OCI-LY7 (cell line): Measurements from ENCODE around the gene FHDC1. TPM values are rescaled to one million over a fixed set of nuclear protein-coding genes. Genes with fewer than 3 reads are reported as not detected.

ENCODE experiments used
- BruUV-seq: library from RNA; stranded (reverse); fragments of 400-500 nt; replicated peaks from 2 replicates; lab custom pipeline; 2021; lab: Mats Ljungman, UMichigan
- CTCF ChIA-PET: fragments of 300-600 bp; sonication (Branson Sonifier 250); formaldehyde crosslinking; loops from one replicate; lab custom pipeline; 2022; ENCODE audit warnings: antibody characterized with exemption; ENCODE audit not compliant: unreplicated experiment; lab: Charles Lee
- POLR2A ChIA-PET: fragments of 300-600 bp; sonication (Branson Sonifier 250); formaldehyde crosslinking; loops from one replicate; lab custom pipeline; 2022; ENCODE audit warnings: antibody characterized with exemption; lab: Charles Lee
- DNase-seq: peaks from one replicate; pipeline ENCODE4 v3.0.0-alpha.2; 2015; ENCODE audit warnings: low spot score
- H2AFZ ChIP-seq: fragments of 200-600 bp; sonication (generic), shearing (Covaris generic); 2 replicates; pipeline ENCODE4 v1.6.1; 2014; ENCODE audit warnings: mild to moderate bottlenecking, antibody characterized with exemption, low read length, moderate library complexity
- H3K27ac ChIP-seq: fragments of 200-600 bp; sonication (generic); 2 replicates; pipeline ENCODE4 v1.5.1; 2014; ENCODE audit warnings: mixed run types, low read depth, mild to moderate bottlenecking, moderate library complexity, low read length, inconsistent platforms; ENCODE audit not compliant: poor library complexity, severe bottlenecking
- H3K36me3 ChIP-seq: fragments of 200-600 bp; sonication (generic); 2 replicates; pipeline ENCODE4 v1.6.1; 2014; ENCODE audit warnings: mild to moderate bottlenecking, antibody characterized with exemption, low read length, moderate library complexity, mixed read lengths; ENCODE audit not compliant: insufficient read depth
- H3K4me1 ChIP-seq: fragments of 200-600 bp; sonication (generic); 2 replicates; pipeline ENCODE4 v1.5.1; 2014; ENCODE audit warnings: mild to moderate bottlenecking, low read length; ENCODE audit not compliant: insufficient read depth, poor library complexity, severe bottlenecking
- H3K4me2 ChIP-seq: fragments of 200-600 bp; sonication (generic); 2 replicates; pipeline ENCODE4 v1.6.1; 2014; ENCODE audit warnings: mild to moderate bottlenecking, low read length
- H3K4me3 ChIP-seq: fragments of 200-600 bp; sonication (generic); 2 replicates; pipeline ENCODE4 v1.5.1; 2014; ENCODE audit warnings: mild to moderate bottlenecking, low read depth, low read length; ENCODE audit not compliant: poor library complexity, severe bottlenecking
- H3K79me2 ChIP-seq: fragments of 200-600 bp; sonication (generic); 2 replicates; pipeline ENCODE4 v1.6.1; 2016; ENCODE audit warnings: low read depth, mild to moderate bottlenecking, low read length, moderate library complexity, mixed read lengths; ENCODE audit not compliant: insufficient read depth
- H3K9me2 ChIP-seq: fragments of 200-600 bp; sonication (generic); 2 replicates; pipeline ENCODE4 v1.6.1; 2016; ENCODE audit warnings: mild to moderate bottlenecking, low read length, mixed read lengths; ENCODE audit not compliant: insufficient read depth
- H3K9me3 ChIP-seq: fragments of 200-600 bp; sonication (generic); 2 replicates; pipeline ENCODE4 v1.6.1; 2014; ENCODE audit warnings: mild to moderate bottlenecking, mixed run types, low read length, mixed read lengths
- H4K20me1 ChIP-seq: fragments of 200-600 bp; sonication (generic); 2 replicates; pipeline ENCODE4 v1.6.1; 2014; ENCODE audit warnings: mild to moderate bottlenecking, antibody characterized with exemption, low read length, moderate library complexity, mixed read lengths; ENCODE audit not compliant: insufficient read depth
- EZH2phosphoT487 ChIP-seq: fragments of 200-600 bp; sonication (generic); IDR thresholded peaks from 2 replicates; pipeline ENCODE4 v1.6.1; 2018; ENCODE audit warnings: low read depth, borderline replicate concordance, mild to moderate bottlenecking, mixed run types, antibody characterized with exemption, low read length, moderate library complexity, mixed read lengths
- intact Hi-C: fragments of 100-400 bp; cut with micrococcal nuclease; formaldehyde crosslinking; loops from one replicate; pipeline ENCODE4 v1.10.0; 2022; ENCODE audit not compliant: unreplicated experiment
- total RNA-seq, 2 experiments: library from RNA; depleted of rRNA in 1 of 2; stranded (reverse); fragments of >200 nt in 1 of 2; shearing (Covaris generic) in 1 of 2; gene quantifications; 2 replicates each; pipeline ENCODE4 v1.2.3, GENCODE V29; 2014 to 2022
- TF ChIP-seq, protein P1 (sequence below): fragments of 200-600 bp; sonication (generic); conservative IDR thresholded peaks from 2 replicates; pipeline ENCODE4 v1.5.1; 2014; ENCODE audit warnings: mild to moderate bottlenecking, antibody characterized with exemption, low read length, moderate library complexity, mixed read lengths

The FHDC1 gene
- total RNA-seq, 2 experiments from 2014 or later, result 0.04 to 0.13 TPM

DNA sequence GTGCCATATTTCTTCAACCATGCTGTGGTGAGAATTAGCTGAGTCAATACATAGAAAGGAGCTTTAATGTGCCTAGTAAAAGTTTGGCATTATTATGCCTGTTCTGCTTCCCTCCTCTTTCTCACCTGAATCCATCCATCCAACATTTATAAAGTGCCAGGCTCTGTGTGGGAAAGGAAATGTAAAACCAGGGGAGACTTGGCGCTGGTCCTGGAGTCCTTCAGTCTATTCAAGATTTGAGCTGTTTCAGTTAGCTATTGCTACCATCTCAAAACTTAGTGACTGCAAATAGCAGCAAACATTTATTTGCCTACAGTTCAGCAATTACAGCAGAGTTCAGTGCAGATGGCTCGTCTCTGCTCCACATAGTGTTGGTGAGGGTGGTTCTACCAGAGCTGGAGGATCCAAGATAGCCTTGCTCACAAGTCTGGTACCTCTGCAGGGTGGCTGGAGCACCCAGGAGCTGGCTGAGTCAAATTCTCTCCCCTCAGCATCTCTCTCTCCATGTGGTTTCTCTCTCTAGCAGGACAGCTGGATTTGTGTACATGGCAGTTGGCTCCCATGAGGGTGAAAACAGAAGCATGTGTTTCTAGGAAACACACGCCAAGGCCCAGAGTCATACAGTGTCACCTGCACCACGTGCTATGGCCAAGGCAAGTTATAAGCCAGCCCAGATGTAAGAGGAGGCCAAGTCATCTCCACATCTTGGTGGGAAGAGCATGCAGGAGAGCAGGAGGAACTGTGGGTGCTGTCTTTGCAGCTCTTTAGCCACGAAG, 77.3 kb downstream of the FHDC1 start:
- no peak overlapping the region for H3K27ac ChIP-seq
- ChIA-PET POLR2A (interaction anchor here (0.6 kb wide), 1 partner anchor 18 kb away, joined by 6 read pairs; no protein-coding TSS in a partner anchor), CTCF (interaction anchor here (1.0 kb wide), 1 partner anchor 14 kb away, joined by 3 read pairs; no protein-coding TSS in a partner anchor)
- no peaks in the 10 kb centered on the region for H3K36me3 ChIP-seq
- DNase-seq, result no peak
- no peak overlapping the region for H2AFZ ChIP-seq
- intact Hi-C loops, result no loop called here
- no TSS peak for BruUV-seq
- TF ChIP-seq, protein P1, sequence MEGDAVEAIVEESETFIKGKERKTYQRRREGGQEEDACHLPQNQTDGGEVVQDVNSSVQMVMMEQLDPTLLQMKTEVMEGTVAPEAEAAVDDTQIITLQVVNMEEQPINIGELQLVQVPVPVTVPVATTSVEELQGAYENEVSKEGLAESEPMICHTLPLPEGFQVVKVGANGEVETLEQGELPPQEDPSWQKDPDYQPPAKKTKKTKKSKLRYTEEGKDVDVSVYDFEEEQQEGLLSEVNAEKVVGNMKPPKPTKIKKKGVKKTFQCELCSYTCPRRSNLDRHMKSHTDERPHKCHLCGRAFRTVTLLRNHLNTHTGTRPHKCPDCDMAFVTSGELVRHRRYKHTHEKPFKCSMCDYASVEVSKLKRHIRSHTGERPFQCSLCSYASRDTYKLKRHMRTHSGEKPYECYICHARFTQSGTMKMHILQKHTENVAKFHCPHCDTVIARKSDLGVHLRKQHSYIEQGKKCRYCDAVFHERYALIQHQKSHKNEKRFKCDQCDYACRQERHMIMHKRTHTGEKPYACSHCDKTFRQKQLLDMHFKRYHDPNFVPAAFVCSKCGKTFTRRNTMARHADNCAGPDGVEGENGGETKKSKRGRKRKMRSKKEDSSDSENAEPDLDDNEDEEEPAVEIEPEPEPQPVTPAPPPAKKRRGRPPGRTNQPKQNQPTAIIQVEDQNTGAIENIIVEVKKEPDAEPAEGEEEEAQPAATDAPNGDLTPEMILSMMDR, result no peak
- TF ChIP-seq EZH2phosphoT487, result no peak
- H3K4me2 ChIP-seq, result no peak overlapping the region
- no peaks in the 10 kb centered on the region for H3K9me3 ChIP-seq
- H3K9me2 ChIP-seq, result no peaks in the 10 kb centered on the region
- no peak overlapping the region for H3K4me3 ChIP-seq
- peaks cover 6% of the 10 kb centered on the region for H3K4me1 ChIP-seq
- H4K20me1 ChIP-seq, result no peaks in the 10 kb centered on the region
- H3K79me2 ChIP-seq, result no peaks in the 10 kb centered on the region

GRCh38 chr4:153014460-153014859, 78.3 kb downstream of the FHDC1 start:
- Histone ChIP-seq H3K9me2 (no peaks in the 10 kb centered on the region), H3K4me3 (no peak overlapping the region), H3K27ac (no peak overlapping the region), H3K4me1 (no peaks in the 10 kb centered on the region), H3K79me2 (no peaks in the 10 kb centered on the region), H2AFZ (no peak overlapping the region), H3K4me2 (no peak overlapping the region), H3K9me3 (no peaks in the 10 kb centered on the region), H3K36me3 (no peaks in the 10 kb centered on the region), H4K20me1 (no peaks in the 10 kb centered on the region)
- DNase-seq, result no peak
- TF ChIP-seq EZH2phosphoT487, result no peak
- TF ChIP-seq, protein P1, result no peak
- POLR2A ChIA-PET, result no interaction called here
- intact Hi-C loops, result no loop called here
- CTCF ChIA-PET, result no interaction called here
- BruUV-seq, result no TSS peak

- DNase-seq, result no peak
- no TSS peak for BruUV-seq
- ChIA-PET POLR2A (interaction anchor here (0.7 kb wide), 1 partner anchor 26 kb away, joined by 3 read pairs; no protein-coding TSS in a partner anchor), CTCF (no interaction called here)
- H2AFZ ChIP-seq, result no peak overlapping the region
- no peaks in the 10 kb centered on the region for H3K9me2 ChIP-seq
- TF ChIP-seq EZH2phosphoT487, result no peak
- TF ChIP-seq, protein P1, result no peak
- intact Hi-C loops, result no loop called here
- no peaks in the 10 kb centered on the region for H3K79me2 ChIP-seq
- no peaks in the 10 kb centered on the region for H3K4me1 ChIP-seq
- H3K4me2 ChIP-seq, result no peak overlapping the region
- no peaks in the 10 kb centered on the region for H3K9me3 ChIP-seq
- H3K4me3 ChIP-seq, result no peak overlapping the region
- no peaks in the 10 kb centered on the region for H3K36me3 ChIP-seq
- no peak overlapping the region for H3K27ac ChIP-seq
- H4K20me1 ChIP-seq, result no peaks in the 10 kb centered on the region
Observed at GRCh38 chr4:153016592-153016991, 80.5 kb downstream of the FHDC1 start.
